Hepatocyte (in vitro differentiated cells): ENCODE measurements around the gene CDK14.

Source experiments
- CTCF ChIP-seq: fragments of 200-600 bp; sonication (generic); IDR thresholded peaks from 2 replicates; pipeline ENCODE4 v1.5.1; 2016; ENCODE audit warnings: antibody characterized with exemption, mild to moderate bottlenecking; ENCODE audit not compliant: poor library complexity
- EZH2 ChIP-seq: fragments of 200-600 bp; sonication (generic); IDR thresholded peaks from 2 replicates; pipeline ENCODE4 v1.6.1; 2016; ENCODE audit warnings: antibody characterized with exemption, mild to moderate bottlenecking, borderline replicate concordance
- EZH2phosphoT487 ChIP-seq: fragments of 200-600 bp; sonication (generic); IDR thresholded peaks from one replicate; pipeline ENCODE4 v1.6.1; 2018; ENCODE audit warnings: antibody characterized with exemption, mild to moderate bottlenecking, low read depth, moderate library complexity; ENCODE audit not compliant: unreplicated experiment, severe bottlenecking

- TF ChIP-seq CTCF (no peak), EZH2 (no peak), EZH2phosphoT487 (no peak)
These were observed 349.1 kb downstream of the CDK14 start for GRCh38 chr7:90945104-90945787.
